SK-N-SH treated with all-trans-retinoic acid at 6 μM for 48 hours (cell line): ENCODE data around the gene REP15.
"Not testable (repeated sequence)": the region's sequence is repeated elsewhere in the genome, so short reads cannot be mapped to it uniquely, and the experiment has no call there.

Experiments
- ATAC-seq: fragments of 200-7000 bp; cut with Tn5 transposase; 3 replicates; pipeline ENCODE4 v1.9.1; 2020; ENCODE audit warnings: mild to moderate bottlenecking, moderate library complexity
- BACH2 ChIP-seq: fragments of 250-450 bp; sonication (Bioruptor Pico); IDR thresholded peaks from 2 replicates; pipeline ENCODE4 v1.9.0; 2021; ENCODE audit warnings: mild to moderate bottlenecking, borderline replicate concordance
- CREB5 ChIP-seq: fragments of 250-450 bp; sonication (Bioruptor Pico); IDR thresholded peaks from 2 replicates; pipeline ENCODE4 v1.5.1; 2020; ENCODE audit warnings: low read depth, mild to moderate bottlenecking, moderate library complexity
- CSDC2 ChIP-seq: fragments of 250-450 bp; sonication (Bioruptor Pico); IDR thresholded peaks from 2 replicates; pipeline ENCODE4 v1.5.0; 2020; ENCODE audit warnings: mild to moderate bottlenecking, moderate library complexity
- ESRRG ChIP-seq: fragments of 250-450 bp; sonication (Bioruptor Pico); IDR thresholded peaks from 2 replicates; pipeline ENCODE4 v1.6.1; 2021; ENCODE audit warnings: mild to moderate bottlenecking
- GLIS3 ChIP-seq: fragments of 250-450 bp; sonication (Bioruptor Pico); IDR thresholded peaks from 2 replicates; pipeline ENCODE4 v1.5.0; 2020; ENCODE audit warnings: mild to moderate bottlenecking, moderate library complexity
- ISL1 ChIP-seq: fragments of 250-450 bp; sonication (Bioruptor Pico); IDR thresholded peaks from 2 replicates; pipeline ENCODE4 v2.1.2; 2022; ENCODE audit warnings: mild to moderate bottlenecking, moderate library complexity
- OSR1 ChIP-seq: fragments of 250-450 bp; sonication (Bioruptor Pico); IDR thresholded peaks from 2 replicates; pipeline ENCODE4 v1.8.0; 2022; ENCODE audit warnings: moderate library complexity, mild to moderate bottlenecking, inconsistent platforms
- PATZ1 ChIP-seq: fragments of 250-450 bp; sonication (Bioruptor Pico); IDR thresholded peaks from 2 replicates; pipeline ENCODE4 v1.8.0; 2020; ENCODE audit warnings: mild to moderate bottlenecking, moderate library complexity, borderline replicate concordance
- PPARA ChIP-seq: fragments of 250-450 bp; sonication (Bioruptor Pico); IDR thresholded peaks from 2 replicates; pipeline ENCODE4 v1.5.0; 2020; ENCODE audit warnings: mild to moderate bottlenecking, borderline replicate concordance
- RARB ChIP-seq: fragments of 250-450 bp; sonication (Bioruptor Pico); IDR thresholded peaks from 2 replicates; pipeline ENCODE4 v1.8.0; 2021; ENCODE audit warnings: mild to moderate bottlenecking, moderate library complexity
- SNAI2 ChIP-seq: fragments of 250-450 bp; sonication (Bioruptor Pico); IDR thresholded peaks from 2 replicates; pipeline ENCODE4 v1.5.0; 2020; ENCODE audit warnings: mild to moderate bottlenecking, moderate library complexity
- TCF4 ChIP-seq: fragments of 250-450 bp; sonication (Bioruptor Pico); IDR thresholded peaks from 2 replicates; pipeline ENCODE4 v1.8.0; 2021; ENCODE audit warnings: mild to moderate bottlenecking, moderate library complexity, borderline replicate concordance
- TOX ChIP-seq: fragments of 250-450 bp; sonication (Bioruptor Pico); IDR thresholded peaks from 2 replicates; pipeline ENCODE4 v1.8.0; 2021; ENCODE audit warnings: mild to moderate bottlenecking, moderate library complexity, borderline replicate concordance
- ZC3H10 ChIP-seq: fragments of 250-450 bp; sonication (Bioruptor Pico); IDR thresholded peaks from 2 replicates; pipeline ENCODE4 v1.5.1; 2021; ENCODE audit warnings: mild to moderate bottlenecking, moderate library complexity
- ZFP3 ChIP-seq: fragments of 250-450 bp; sonication (Bioruptor Pico); IDR thresholded peaks from 2 replicates; pipeline ENCODE4 v1.5.0; 2020; ENCODE audit warnings: mild to moderate bottlenecking, moderate library complexity
- ZFP30 ChIP-seq: fragments of 450-650 bp; formaldehyde crosslinking; IDR thresholded peaks from 2 replicates; pipeline ENCODE4 v1.5.0; 2022; ENCODE audit warnings: mild to moderate bottlenecking, moderate library complexity
- ZNF565 ChIP-seq: fragments of 450-650 bp; formaldehyde crosslinking; conservative IDR thresholded peaks from 2 replicates; pipeline ENCODE4 v1.5.0; 2020; ENCODE audit warnings: low read depth, mild to moderate bottlenecking, moderate library complexity
- ZNF70 ChIP-seq: fragments of 450-650 bp; formaldehyde crosslinking; IDR thresholded peaks from 2 replicates; pipeline ENCODE4 v1.5.0; 2020; ENCODE audit warnings: mild to moderate bottlenecking, moderate library complexity
- ZNF8 ChIP-seq: fragments of 450-650 bp; formaldehyde crosslinking; IDR thresholded peaks from 2 replicates; pipeline ENCODE4 v1.5.0; 2020; ENCODE audit warnings: mild to moderate bottlenecking, moderate library complexity
- TF ChIP-seq, protein P1 (sequence below): fragments of 250-450 bp; sonication (Bioruptor Pico); IDR thresholded peaks from 2 replicates; pipeline ENCODE4 v1.5.0; 2020; ENCODE audit warnings: mild to moderate bottlenecking, moderate library complexity
- TF ChIP-seq, protein P2 (sequence below): fragments of 250-450 bp; sonication (Bioruptor Pico); IDR thresholded peaks from 2 replicates; pipeline ENCODE4 v1.8.0; 2021; ENCODE audit warnings: low read depth, mild to moderate bottlenecking, moderate library complexity, borderline replicate concordance

The REP15 gene

GRCh38 chr12:27655476-27655875 lies 40.8 kb upstream of the REP15 start:
- ATAC-seq, result not testable (repeated sequence)

DNA sequence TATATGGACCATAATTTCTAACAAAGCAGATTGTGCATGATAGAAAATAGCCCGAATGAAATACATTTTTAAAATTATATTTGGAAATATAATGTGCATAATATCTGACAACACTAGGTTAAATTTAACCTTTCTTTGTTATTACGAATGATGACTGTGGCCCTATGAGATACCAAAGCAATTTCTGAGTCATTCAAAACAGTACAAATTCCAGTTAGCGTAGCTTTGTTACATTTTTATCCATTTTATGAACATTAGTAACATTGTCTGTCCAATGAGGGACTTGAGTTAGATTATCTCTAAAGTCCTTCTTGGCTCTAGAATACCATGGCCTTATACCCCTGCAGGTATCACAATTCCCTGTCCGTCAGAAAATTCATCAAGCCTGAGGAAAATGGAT lies 39.0 kb upstream of the REP15 start:
- ATAC-seq, result no peak
- TF ChIP-seq ZNF70, result no peak
- no peak for TF ChIP-seq BACH2 (CRISPR knock-in tag)
- TF ChIP-seq OSR1 (CRISPR knock-in tag), result no peak
- no peak for TF ChIP-seq PPARA (CRISPR knock-in tag)
- TF ChIP-seq TCF4 (CRISPR knock-in tag), result no peak
- TF ChIP-seq, protein P1, sequence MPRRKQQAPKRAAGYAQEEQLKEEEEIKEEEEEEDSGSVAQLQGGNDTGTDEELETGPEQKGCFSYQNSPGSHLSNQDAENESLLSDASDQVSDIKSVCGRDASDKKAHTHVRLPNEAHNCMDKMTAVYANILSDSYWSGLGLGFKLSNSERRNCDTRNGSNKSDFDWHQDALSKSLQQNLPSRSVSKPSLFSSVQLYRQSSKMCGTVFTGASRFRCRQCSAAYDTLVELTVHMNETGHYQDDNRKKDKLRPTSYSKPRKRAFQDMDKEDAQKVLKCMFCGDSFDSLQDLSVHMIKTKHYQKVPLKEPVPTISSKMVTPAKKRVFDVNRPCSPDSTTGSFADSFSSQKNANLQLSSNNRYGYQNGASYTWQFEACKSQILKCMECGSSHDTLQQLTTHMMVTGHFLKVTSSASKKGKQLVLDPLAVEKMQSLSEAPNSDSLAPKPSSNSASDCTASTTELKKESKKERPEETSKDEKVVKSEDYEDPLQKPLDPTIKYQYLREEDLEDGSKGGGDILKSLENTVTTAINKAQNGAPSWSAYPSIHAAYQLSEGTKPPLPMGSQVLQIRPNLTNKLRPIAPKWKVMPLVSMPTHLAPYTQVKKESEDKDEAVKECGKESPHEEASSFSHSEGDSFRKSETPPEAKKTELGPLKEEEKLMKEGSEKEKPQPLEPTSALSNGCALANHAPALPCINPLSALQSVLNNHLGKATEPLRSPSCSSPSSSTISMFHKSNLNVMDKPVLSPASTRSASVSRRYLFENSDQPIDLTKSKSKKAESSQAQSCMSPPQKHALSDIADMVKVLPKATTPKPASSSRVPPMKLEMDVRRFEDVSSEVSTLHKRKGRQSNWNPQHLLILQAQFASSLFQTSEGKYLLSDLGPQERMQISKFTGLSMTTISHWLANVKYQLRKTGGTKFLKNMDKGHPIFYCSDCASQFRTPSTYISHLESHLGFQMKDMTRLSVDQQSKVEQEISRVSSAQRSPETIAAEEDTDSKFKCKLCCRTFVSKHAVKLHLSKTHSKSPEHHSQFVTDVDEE (CRISPR knock-in tag), result no peak
- no peak for TF ChIP-seq TOX
- no peak for TF ChIP-seq RARB (CRISPR knock-in tag)
- no peak for TF ChIP-seq SNAI2 (CRISPR knock-in tag)
- TF ChIP-seq, protein P2, sequence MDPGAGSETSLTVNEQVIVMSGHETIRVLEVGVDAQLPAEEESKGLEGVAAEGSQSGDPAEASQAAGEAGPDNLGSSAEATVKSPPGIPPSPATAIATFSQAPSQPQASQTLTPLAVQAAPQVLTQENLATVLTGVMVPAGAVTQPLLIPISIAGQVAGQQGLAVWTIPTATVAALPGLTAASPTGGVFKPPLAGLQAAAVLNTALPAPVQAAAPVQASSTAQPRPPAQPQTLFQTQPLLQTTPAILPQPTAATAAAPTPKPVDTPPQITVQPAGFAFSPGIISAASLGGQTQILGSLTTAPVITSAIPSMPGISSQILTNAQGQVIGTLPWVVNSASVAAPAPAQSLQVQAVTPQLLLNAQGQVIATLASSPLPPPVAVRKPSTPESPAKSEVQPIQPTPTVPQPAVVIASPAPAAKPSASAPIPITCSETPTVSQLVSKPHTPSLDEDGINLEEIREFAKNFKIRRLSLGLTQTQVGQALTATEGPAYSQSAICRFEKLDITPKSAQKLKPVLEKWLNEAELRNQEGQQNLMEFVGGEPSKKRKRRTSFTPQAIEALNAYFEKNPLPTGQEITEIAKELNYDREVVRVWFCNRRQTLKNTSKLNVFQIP, result no peak
- TF ChIP-seq ZNF8, result no peak
- no peak for TF ChIP-seq GLIS3 (CRISPR knock-in tag)
- TF ChIP-seq ZFP30 (CRISPR knock-in tag), result no peak

- no peak for ATAC-seq
Observed at GRCh38 chr12:27665704-27666103, 30.5 kb upstream of the REP15 start.

DNA sequence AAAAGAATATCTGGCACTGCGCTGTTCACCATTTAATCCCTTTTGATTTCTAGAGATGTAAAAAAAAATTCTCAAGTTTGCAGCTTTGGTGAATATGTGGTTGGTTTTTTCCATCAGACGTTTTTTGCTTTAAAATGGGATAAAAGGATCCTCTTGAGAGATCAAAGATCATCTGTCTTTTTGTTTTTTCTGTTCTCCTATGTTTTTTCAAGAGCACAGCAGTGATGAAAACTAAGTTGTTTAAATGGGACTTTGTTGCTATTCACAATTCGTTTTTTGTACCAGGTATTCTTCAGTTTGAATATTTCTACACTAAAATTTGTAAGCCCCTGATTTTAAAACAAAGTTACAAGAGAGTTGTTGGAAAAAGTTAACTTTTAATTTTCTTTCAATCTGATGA lies 29.7 kb upstream of the REP15 start:
- TF ChIP-seq SNAI2 (CRISPR knock-in tag) (no peak), ZFP3 (CRISPR knock-in tag) (no peak), ZNF70 (no peak), ZNF565 (no peak), PPARA (CRISPR knock-in tag) (no peak), ZNF8 (no peak), GLIS3 (CRISPR knock-in tag) (no peak), ESRRG (CRISPR knock-in tag) (no peak), CSDC2 (CRISPR knock-in tag) (no peak), OSR1 (CRISPR knock-in tag) (no peak), ZC3H10 (CRISPR knock-in tag) (no peak), RARB (CRISPR knock-in tag) (no peak), TOX (no peak), BACH2 (CRISPR knock-in tag) (no peak), ZFP30 (CRISPR knock-in tag) (no peak), PATZ1 (CRISPR knock-in tag) (no peak), CREB5 (CRISPR knock-in tag) (no peak), TCF4 (CRISPR knock-in tag) (no peak)
- TF ChIP-seq, protein P2, result no peak
- TF ChIP-seq, protein P1 (CRISPR knock-in tag), result no peak
- ATAC-seq, result no peak

More at GRCh38 chr12:27665704-27666103, 30.5 kb upstream of the REP15 start:
- TF ChIP-seq, protein P2, result no peak
- no peak for TF ChIP-seq ISL1 (CRISPR knock-in tag)
- TF ChIP-seq PPARA (CRISPR knock-in tag), result no peak
- no peak for TF ChIP-seq ZFP3 (CRISPR knock-in tag)
- TF ChIP-seq GLIS3 (CRISPR knock-in tag), result no peak
- TF ChIP-seq, all 23 proteins: peak for 0
